NT2/D1 (cell line): Measurements from ENCODE around the gene XIST.

Source experiments
- DNase-seq: peaks from one replicate; pipeline ENCODE4 v3.0.0-alpha.2; 2011; ENCODE audit warnings: low read depth, low spot score
- H3K27me3 ChIP-seq: 2 replicates; pipeline ENCODE4 v1.6.0; 2011; ENCODE audit warnings: mild to moderate bottlenecking; ENCODE audit not compliant: insufficient read length, insufficient read depth
- H3K36me3 ChIP-seq: 2 replicates; pipeline ENCODE4 v1.6.1; 2011; ENCODE audit warnings: mild to moderate bottlenecking, low read length, mixed read lengths; ENCODE audit not compliant: insufficient read depth, insufficient read length
- H3K4me1 ChIP-seq: 2 replicates; pipeline ENCODE4 v1.5.1; 2011; ENCODE audit not compliant: insufficient read depth, insufficient read length
- H3K4me3 ChIP-seq: 2 replicates; pipeline ENCODE4 v1.5.1; 2011; ENCODE audit warnings: low read depth; ENCODE audit not compliant: insufficient read length
- H3K9ac ChIP-seq: 2 replicates; pipeline ENCODE4 v1.6.0; 2011; ENCODE audit warnings: low read depth; ENCODE audit not compliant: insufficient read length
- H3K9me3 ChIP-seq: 2 replicates; pipeline ENCODE4 v1.5.1; 2011; ENCODE audit warnings: mild to moderate bottlenecking, low read length; ENCODE audit not compliant: insufficient read depth
- SUZ12 ChIP-seq: IDR thresholded peaks from 2 replicates; pipeline ENCODE4 v1.6.1; 2011; ENCODE audit not compliant: insufficient read length, insufficient read depth; ENCODE audit errors: extremely low read depth
- YY1 ChIP-seq: IDR thresholded peaks from 2 replicates; pipeline ENCODE4 v1.6.1; 2011; ENCODE audit not compliant: insufficient read length, insufficient read depth
- ZNF274 ChIP-seq: IDR thresholded peaks from 2 replicates; pipeline ENCODE4 v1.6.1; 2011; ENCODE audit warnings: mild to moderate bottlenecking, low read depth, low read length

XIST gene

DNA sequence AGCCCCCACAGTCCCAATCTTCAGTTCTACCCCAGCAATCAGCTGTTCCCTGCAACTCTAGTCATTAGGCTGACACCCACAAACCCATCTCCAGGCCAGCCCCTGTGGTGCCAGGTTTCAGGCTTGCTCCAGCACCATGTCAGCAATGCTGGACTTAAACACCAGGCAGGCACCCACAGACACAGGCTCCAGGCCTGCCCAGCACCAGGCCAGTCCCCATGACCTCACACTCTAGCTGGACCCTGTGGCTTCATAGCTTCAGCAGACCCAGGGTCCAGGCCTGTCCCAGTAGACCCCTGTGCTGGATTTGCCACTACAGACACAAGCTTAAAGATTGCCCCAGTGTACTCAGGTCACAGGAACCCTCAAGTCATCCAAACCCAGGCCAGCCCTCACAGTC lies 10.8 kb upstream of the XIST start:
- Histone ChIP-seq H3K36me3 (no peaks in the 10 kb centered on the region), H3K4me1 (no peaks in the 10 kb centered on the region), H3K4me3 (no peak overlapping the region), H3K9me3 (0 out of 2 replicates have a peak, but pooled peaks cover 3% of the 10 kb centered on the region), H3K27me3 (no peaks in the 10 kb centered on the region), H3K9ac (no peak overlapping the region)
- no peak for DNase-seq
- TF ChIP-seq SUZ12, result no peak
- TF ChIP-seq ZNF274, result no peak

DNA sequence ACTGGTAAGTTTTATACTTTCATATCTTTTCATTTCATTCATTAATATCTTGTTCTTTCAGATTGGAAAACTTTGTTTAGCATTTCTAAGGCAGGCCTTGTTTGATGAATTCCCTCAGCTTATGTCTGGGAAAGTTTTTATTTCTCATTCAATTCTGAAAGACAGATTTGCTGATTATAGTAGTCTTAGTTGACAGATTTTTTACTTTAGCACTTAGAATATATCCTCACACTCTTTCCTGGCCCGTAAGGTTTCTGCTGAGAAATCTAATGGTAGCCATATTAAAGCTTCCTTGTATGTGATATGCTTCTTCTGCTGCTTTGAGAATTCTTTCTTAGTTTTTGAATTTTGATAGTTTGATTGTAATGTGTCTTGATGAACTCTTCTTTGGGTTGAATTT lies 7.1 kb upstream of the XIST start:
- H3K9me3 ChIP-seq, result 0 out of 2 replicates have a peak, but pooled peaks cover 3% of the 10 kb centered on the region
- H3K4me1 ChIP-seq, result no peaks in the 10 kb centered on the region
- no peak overlapping the region for H3K4me3 ChIP-seq
- no peaks in the 10 kb centered on the region for H3K27me3 ChIP-seq
- no peaks in the 10 kb centered on the region for H3K36me3 ChIP-seq
- TF ChIP-seq SUZ12 (no peak), ZNF274 (no peak), YY1 (no peak)
- no peak overlapping the region for H3K9ac ChIP-seq
- DNase-seq, result no peak

DNA sequence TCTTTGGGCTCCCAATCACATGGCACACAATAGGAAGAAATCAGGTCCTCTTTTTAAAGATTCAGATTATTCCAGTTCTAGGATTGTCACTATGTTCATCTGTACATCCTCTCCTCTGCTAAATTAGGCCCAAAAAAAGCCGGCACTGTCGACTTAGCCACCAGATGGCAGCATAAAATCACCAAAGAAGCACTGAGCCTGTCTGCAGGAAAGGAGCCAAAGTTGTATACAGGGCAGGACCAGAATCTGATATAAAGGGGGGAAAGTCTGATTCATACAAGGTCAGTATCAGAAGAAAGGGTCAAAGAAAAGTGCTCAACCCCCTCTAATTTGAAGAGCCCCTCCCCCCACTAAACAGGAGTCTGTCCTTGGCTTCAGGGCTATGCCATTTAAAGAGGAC lies 3.0 kb upstream of the XIST start:
- DNase-seq, result peak; percentile 64
- Histone ChIP-seq H3K9me3 (peaks cover 19% of the 10 kb centered on the region; the same call in 1 of the 2 replicates), H3K27me3 (no peaks in the 10 kb centered on the region), H3K9ac (no peak overlapping the region), H3K4me3 (no peak overlapping the region), H3K4me1 (no peaks in the 10 kb centered on the region), H3K36me3 (no peaks in the 10 kb centered on the region)
- TF ChIP-seq SUZ12 (no peak), YY1 (no peak), ZNF274 (no peak)

DNA sequence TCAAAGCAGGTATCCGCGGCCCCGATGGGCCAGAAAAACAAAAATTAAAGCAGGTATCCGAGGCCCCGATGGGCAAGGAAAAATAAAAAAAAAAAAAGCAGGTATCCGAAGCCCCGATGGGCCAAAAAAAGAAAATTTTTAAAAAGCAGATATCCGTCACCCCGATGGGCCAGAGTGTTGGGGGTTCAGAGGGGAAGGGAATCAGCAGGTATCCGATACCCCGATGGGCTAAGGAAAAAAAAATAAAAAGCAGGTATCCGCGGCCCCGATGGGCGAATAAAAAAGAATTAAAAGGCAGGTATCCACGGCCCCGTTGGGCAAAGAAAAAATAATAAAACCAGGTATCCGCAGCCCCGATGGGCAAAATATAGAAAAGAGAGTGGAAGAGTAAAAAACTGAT lies 492 bp downstream of the XIST start:
- no peak overlapping the region for H3K9ac ChIP-seq

DNA sequence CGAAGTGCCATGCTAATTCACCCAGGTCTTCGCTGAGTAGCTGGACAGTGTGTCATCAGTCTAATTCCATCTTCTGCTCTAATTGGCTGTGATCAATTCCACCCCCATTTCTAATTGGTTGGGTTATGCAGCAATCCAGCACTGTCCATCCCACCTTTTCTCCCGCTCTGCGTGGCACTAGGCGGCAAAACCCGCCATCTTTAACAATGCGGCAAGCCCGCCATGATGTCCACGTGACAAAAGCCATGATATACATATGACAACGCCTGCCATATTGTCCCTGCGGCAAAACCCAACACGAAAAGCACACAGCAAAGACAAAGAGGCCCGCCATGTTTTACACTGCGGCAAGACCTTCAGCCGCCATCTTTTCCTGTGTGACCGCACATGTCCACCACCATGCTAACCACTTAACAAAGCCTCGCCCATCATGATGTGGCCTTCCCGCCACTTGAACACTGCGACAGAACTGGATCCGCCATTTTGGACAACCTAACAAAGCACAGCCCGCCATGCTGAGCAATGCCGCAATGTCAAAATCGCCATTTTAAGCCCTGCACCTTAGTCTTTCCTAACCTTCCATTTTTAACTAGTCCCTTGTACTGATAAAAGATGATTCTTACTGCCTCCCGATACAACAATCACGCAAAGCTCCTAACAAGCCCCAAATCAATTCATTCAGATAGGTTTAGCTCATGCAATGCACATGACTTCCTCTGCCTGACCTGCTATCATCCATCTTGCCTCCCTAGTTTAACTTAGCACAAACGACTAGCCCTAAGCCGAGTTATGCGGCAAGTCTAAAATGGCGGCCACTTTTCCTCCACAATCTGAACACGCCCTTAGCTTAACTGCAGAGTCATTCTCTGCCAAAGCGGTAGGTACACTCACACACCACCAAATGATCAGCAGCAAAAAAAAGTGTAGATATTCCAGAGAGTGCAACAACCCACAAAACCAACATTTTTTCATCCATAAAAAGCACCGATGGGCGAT lies 1.2 kb downstream of the XIST start:
- Histone ChIP-seq H3K4me1 (no peaks in the 10 kb centered on the region), H3K9ac (no peak overlapping the region), H3K27me3 (no peaks in the 10 kb centered on the region), H3K9me3 (peaks cover 45% of the 10 kb centered on the region), H3K36me3 (no peaks in the 10 kb centered on the region), H3K4me3 (no peak overlapping the region)
- TF ChIP-seq YY1 (no peak), ZNF274 (no peak), SUZ12 (no peak)
- DNase-seq, result no peak

More for the DNA sequence above, 492 bp downstream of the XIST start:
- TF ChIP-seq ZNF274 (no peak), SUZ12 (no peak), YY1 (no peak)
- DNase-seq, result no peak
- peaks cover 38% of the 10 kb centered on the region for H3K9me3 ChIP-seq
- H3K27me3 ChIP-seq, result no peaks in the 10 kb centered on the region
- no peaks in the 10 kb centered on the region for H3K36me3 ChIP-seq
- no peak overlapping the region for H3K4me3 ChIP-seq
- no peaks in the 10 kb centered on the region for H3K4me1 ChIP-seq

DNA sequence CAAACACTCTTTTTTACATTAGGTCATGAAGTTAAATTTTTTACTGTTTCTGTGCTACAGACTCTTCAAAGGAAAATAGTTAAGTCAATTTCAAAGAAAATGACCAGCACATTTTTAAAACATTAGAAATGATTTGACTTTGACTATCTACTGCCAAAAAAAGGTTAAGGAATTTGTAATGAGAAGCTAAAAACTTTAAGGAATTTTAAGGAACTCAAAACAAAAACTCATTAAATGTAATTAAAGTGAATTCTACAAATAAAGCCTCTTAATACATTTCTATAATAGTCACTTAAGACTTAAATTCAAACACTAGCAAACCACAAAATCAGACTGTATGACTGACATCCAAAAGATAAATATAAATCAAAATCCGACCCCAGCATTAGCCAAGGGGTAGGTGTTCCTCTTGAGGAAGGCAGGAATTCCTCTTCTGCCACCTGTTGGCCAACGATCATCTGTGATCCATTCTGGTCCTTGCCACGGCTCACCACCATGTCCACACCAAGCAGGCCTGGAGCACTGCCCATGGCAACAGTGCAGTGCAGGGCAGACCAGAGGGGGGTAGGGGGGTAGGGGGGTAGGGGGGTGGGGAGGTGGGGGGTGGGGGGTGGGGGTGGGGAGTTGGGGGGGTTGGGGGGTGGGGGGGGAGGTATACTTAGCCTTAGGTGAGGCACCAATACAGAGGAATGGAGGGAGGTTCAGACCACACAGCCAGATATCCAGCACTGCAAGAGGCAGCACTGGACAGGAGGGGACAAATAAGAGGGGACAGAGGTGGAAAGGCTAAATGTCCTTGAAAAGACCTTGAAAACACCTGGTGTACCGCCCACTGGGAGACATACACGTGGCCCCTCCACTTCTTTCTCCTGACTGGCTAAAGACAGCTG lies 2.1 kb downstream of the XIST start:
- Histone ChIP-seq H3K9ac (no peak overlapping the region), H3K9me3 (peaks cover 53% of the 10 kb centered on the region)

More for the DNA sequence above, 2.1 kb downstream of the XIST start:
- no peak for TF ChIP-seq SUZ12
- TF ChIP-seq ZNF274, result no peak
- TF ChIP-seq YY1, result no peak
- Histone ChIP-seq H3K4me3 (no peak overlapping the region), H3K27me3 (no peaks in the 10 kb centered on the region), H3K4me1 (no peaks in the 10 kb centered on the region), H3K36me3 (no peaks in the 10 kb centered on the region)
- DNase-seq, result peak; percentile 16
